DOHH2 (cell line): Measurements from ENCODE around the gene TMEM164.

Source experiments
- EZH2phosphoT487 ChIP-seq: fragments of 200-600 bp; sonication (generic); IDR thresholded peaks from 2 replicates; pipeline ENCODE4 v1.6.1; 2017; ENCODE audit warnings: borderline replicate concordance, mild to moderate bottlenecking, antibody characterized with exemption, low read length, moderate library complexity, mixed read lengths
- TF ChIP-seq, protein P1 (sequence below): fragments of 200-600 bp; sonication (generic); IDR thresholded peaks from one replicate; pipeline ENCODE4 v1.5.1; 2014; ENCODE audit warnings: antibody characterized with exemption, mild to moderate bottlenecking, low read depth, low read length; ENCODE audit not compliant: poor library complexity, severe bottlenecking

DNA sequence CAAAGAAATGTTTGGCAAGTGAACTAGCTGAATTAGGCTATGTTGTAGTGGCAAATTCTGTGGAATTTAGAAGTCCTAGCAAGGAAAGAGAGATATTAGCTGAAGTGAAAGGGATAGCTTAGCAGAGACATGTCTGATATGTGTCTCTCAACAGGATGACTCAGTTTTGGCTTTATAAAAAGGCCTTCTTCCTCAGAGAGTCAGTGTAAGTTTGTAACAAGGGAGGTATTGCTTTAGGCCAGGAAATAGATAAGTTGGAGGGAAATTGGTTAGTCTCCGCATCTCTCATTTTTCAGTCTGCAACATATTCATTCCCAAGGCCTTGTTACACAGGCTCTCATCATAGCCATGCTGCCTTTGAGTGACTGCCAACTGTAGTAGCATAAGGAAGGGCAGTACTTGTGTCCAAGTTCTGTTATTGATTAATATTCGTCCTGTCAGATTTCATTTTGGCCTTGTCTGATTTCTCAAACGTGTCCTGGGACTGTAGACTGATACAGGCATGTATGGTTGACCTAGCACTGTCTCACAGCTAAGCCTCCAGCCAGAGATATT, 4.0 kb downstream of the TMEM164 start:
- TF ChIP-seq, protein P1, sequence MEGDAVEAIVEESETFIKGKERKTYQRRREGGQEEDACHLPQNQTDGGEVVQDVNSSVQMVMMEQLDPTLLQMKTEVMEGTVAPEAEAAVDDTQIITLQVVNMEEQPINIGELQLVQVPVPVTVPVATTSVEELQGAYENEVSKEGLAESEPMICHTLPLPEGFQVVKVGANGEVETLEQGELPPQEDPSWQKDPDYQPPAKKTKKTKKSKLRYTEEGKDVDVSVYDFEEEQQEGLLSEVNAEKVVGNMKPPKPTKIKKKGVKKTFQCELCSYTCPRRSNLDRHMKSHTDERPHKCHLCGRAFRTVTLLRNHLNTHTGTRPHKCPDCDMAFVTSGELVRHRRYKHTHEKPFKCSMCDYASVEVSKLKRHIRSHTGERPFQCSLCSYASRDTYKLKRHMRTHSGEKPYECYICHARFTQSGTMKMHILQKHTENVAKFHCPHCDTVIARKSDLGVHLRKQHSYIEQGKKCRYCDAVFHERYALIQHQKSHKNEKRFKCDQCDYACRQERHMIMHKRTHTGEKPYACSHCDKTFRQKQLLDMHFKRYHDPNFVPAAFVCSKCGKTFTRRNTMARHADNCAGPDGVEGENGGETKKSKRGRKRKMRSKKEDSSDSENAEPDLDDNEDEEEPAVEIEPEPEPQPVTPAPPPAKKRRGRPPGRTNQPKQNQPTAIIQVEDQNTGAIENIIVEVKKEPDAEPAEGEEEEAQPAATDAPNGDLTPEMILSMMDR = no peak
- no peak for TF ChIP-seq EZH2phosphoT487
